Thyroid gland (tissue), 4 donors: ENCODE results near the gene CACNA1B. TPM values are rescaled to one million over a fixed set of nuclear protein-coding genes. Genes with fewer than 3 reads are reported as not detected.

ENCODE experiments used
- DNase-seq, 2 donors: peaks; one replicate each; pipeline ENCODE4 v3.0.0-alpha.2; 2019
- H3K27ac ChIP-seq, 3 donors: fragments of 200-600 bp; sonication (generic); 1 replicate in 2 of 3; 2 replicates in 1 of 3; pipeline ENCODE4 v1.5.1; 2016 to 2019; ENCODE audit warnings: mild to moderate bottlenecking in 1 of 3, moderate library complexity in 1 of 3
- H3K27me3 ChIP-seq: fragments of 200-600 bp; sonication (generic); one replicate; pipeline ENCODE4 v1.5.1; 2019
- H3K36me3 ChIP-seq, 2 donors: fragments of 200-600 bp; sonication (generic); one replicate each; pipeline ENCODE4 v1.5.1; 2016 to 2019
- H3K4me1 ChIP-seq, 2 donors: fragments of 200-600 bp; sonication (generic); one replicate each; pipeline ENCODE4 v1.5.1; 2017 to 2019
- H3K4me3 ChIP-seq, 3 donors: fragments of 200-600 bp; sonication (generic); replicated peaks in 1 of 3; 1 replicate in 2 of 3; 2 replicates in 1 of 3; pipeline ENCODE4 v1.5.1; 2016; ENCODE audit warnings: mild to moderate bottlenecking in 1 of 3
- H3K9me3 ChIP-seq: fragments of 200-600 bp; sonication (generic); one replicate; pipeline ENCODE4 v1.5.1; 2017
- POLR2A ChIP-seq, 2 donors: fragments of 450-650 bp; IDR thresholded peaks; one replicate each; pipeline ENCODE4 v1.6.1; 2017; ENCODE audit warnings: antibody characterized with exemption in 2 of 2, mild to moderate bottlenecking in 2 of 2, moderate library complexity in 1 of 2
- WGBS, 2 donors: methylation state at CpG; one replicate each; pipeline ENCODE4 v1.1.5; 2017; 5-methylcytosine and 5-hydroxymethylcytosine counted together
- intact Hi-C: fragments of 100-400 bp; cut with DNase I; formaldehyde crosslinking; loops from one replicate; pipeline ENCODE4 v1.15.1; 2023
- total RNA-seq, 4 donors: library from RNA; depleted of rRNA; stranded (reverse); fragments of >200 nt; gene quantifications; one replicate each; pipeline ENCODE4 v1.2.3, GENCODE V29; 2016
- TF ChIP-seq, protein P1 (sequence below), 6 experiments: fragments of 200-600 bp in 3 of 6; fragments of 450-650 bp in 3 of 6; sonication (generic) in 3 of 6; IDR thresholded peaks; one replicate each; pipeline ENCODE4 v1.5.1; 2016 to 2019; ENCODE audit warnings: antibody characterized with exemption in 6 of 6, mild to moderate bottlenecking in 2 of 6, inconsistent platforms in 1 of 6, moderate library complexity in 1 of 6

Gene CACNA1B
- total RNA-seq, 4 donors from 2014 or later, result 0.13 to 0.68 (median 0.35) TPM

DNA sequence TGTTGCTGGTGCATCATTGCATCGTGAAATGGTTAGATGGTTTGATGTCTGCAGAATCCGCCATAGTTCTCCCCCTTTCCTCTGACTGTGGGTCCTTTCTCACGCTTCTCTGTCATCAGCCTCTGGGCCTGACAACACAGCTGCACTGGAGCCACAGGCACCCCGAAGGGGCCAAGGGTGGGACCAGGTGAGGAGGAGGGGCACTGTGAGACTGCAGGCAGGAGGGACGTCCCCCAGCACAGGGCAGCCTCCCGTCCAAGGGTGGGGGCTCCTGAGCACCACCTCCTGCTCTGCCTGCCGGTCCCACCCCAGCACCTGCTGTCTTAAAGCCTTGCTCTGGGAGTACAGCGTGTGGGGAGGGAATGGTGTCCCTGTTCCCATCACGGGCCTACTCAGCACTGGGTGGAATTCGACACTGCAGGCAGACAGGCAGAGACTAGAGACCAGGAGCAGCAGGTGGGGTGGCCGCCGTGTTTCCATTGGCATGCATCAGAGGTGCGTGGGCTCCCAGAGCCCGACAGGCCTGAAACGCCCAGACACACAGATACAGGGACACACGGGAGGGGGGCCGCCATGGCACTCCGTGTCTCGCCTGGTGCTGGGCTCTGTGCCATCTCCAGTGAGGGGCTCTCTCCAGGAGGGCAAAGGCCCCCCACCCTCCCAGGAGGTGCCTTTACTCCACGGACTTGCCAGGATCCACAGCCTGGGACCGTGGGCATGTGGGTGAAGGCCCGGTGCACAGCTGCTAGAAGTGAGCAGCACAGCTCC, 15.0 kb downstream of the CACNA1B start:
- intact Hi-C loops, result no loop called here
- Histone ChIP-seq H3K4me1 (no peaks in the 10 kb centered on the region), H3K27me3 (no peaks in the 10 kb centered on the region), H3K9me3 (no peaks in the 10 kb centered on the region), H3K36me3 (no peaks in the 10 kb centered on the region), H3K27ac (no peak overlapping the region), H3K4me3 (no peak overlapping the region)
- no peak for DNase-seq
- no peak for TF ChIP-seq POLR2A (IDR thresholded peaks at IDR 0.05)
- TF ChIP-seq, protein P1, sequence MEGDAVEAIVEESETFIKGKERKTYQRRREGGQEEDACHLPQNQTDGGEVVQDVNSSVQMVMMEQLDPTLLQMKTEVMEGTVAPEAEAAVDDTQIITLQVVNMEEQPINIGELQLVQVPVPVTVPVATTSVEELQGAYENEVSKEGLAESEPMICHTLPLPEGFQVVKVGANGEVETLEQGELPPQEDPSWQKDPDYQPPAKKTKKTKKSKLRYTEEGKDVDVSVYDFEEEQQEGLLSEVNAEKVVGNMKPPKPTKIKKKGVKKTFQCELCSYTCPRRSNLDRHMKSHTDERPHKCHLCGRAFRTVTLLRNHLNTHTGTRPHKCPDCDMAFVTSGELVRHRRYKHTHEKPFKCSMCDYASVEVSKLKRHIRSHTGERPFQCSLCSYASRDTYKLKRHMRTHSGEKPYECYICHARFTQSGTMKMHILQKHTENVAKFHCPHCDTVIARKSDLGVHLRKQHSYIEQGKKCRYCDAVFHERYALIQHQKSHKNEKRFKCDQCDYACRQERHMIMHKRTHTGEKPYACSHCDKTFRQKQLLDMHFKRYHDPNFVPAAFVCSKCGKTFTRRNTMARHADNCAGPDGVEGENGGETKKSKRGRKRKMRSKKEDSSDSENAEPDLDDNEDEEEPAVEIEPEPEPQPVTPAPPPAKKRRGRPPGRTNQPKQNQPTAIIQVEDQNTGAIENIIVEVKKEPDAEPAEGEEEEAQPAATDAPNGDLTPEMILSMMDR (IDR thresholded peaks at IDR 0.05), result no peak
- WGBS, 2 donors, result 72 to 74% methylated on average over 16 to 18 of the region's 22 CpGs

DNA sequence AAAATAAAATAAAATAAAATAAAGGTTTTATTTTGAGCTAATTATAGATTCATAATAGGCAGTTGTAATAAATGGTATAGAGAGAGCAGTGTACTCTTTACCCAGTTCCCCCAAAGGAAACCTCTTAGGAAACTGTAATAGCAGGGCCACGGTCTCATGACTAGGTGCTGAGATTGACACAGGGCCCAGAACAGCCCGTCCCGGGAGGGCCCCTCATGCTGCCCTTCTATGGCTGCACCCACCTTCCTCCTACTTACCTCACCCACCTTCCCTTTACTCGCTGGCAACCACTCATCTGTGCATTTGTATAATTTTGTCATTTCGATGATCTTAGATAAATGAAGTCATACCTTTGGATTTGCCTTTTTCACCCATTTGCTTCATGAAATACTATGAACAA, 16.1 kb downstream of the CACNA1B start:
- TF ChIP-seq, protein P1 (IDR thresholded peaks at IDR 0.05), result no peak
- TF ChIP-seq POLR2A (IDR thresholded peaks at IDR 0.05), result no peak
- no peak for DNase-seq
- H3K27ac ChIP-seq, result no peak overlapping the region
- H3K4me3 ChIP-seq, result no peak overlapping the region
- H3K9me3 ChIP-seq, result no peaks in the 10 kb centered on the region
- intact Hi-C loops, result no loop called here
- 79 to 87% methylated on average over 5 of the region's 5 CpGs for WGBS, 2 donors
- no peaks in the 10 kb centered on the region for H3K4me1 ChIP-seq
- H3K27me3 ChIP-seq, result no peaks in the 10 kb centered on the region
- H3K36me3 ChIP-seq, result no peaks in the 10 kb centered on the region

DNA sequence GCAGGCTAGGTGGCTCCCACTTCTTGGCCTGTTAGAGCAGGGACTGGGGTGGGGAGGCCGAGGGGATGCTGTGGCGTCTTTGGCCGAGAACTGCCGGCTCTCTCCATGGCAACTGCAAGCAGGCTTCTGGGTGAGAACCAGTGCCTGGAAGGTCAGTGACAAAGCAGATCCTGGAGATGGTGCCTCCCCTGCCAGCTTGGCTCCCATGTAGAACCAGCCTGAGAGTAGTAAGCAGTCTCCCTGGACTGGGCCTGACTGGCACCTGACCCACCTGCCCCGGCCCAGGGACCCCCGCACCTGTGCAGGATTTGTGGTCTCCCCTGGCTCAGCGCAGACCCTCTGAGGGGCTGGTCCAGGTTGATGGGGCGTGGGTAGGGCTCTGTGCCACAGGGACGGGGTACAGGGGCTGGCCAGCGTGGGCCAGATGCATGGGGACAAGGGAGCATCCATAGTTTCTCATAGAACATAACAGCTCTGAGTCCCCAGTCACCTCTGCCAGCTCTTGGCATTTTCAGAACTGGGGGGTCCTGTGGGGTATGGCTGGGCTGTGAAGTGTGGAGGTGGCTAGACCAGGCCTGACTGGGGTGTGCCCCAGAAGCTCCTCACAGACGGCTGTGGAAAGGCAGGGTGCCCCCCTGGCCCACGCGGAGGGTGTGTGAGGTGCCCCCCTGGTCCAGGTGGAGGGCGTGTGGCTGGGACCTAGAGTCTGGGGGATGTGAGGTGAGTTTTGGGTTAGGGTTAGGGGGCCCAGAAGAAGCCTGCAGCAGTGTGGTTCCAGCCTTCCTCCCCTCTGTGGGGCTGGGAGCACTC, 22.2 kb downstream of the CACNA1B start:
- intact Hi-C loops, result no loop called here

DNA sequence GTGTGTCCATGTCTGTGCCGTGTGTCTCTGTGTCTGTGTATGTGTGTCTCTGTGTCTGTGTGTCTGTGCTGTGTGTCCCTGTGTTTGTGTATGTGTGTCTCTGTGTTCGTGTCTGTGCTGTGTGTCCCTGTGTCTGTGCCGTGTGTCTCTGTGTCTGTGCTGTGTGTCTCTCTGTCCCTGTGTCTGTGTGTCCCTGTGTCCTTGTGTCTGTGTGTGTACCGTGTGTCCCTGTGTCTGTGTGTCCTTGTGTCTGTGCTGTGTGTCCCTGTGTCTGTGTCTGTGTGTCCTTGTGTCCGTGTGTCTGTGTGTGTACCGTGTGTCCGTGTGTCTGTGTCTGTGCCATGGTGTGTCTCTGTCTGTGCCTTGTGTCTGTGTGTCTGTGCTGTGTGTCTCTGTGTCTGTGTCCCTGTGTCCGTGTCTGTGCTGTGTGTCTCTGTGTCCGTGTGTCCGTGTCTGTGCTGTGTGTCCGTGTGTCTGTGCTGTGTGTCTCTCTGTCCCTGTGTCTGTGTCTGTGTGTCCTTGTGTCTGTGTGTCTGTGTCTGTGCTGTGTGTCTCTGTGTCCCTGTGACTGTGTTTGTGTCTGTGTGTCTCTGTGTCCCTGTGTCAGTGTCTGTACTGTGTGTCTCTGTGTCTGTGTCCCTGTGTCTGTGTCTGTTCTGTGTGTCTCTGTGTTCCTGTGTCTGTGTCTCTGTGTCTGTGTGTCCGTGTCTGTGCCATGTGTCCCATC, 23.2 kb downstream of the CACNA1B start:
- intact Hi-C loops, result no loop called here

More for the DNA sequence above, 22.2 kb downstream of the CACNA1B start:
- Histone ChIP-seq H3K36me3 (no peaks in the 10 kb centered on the region), H3K4me3 (no peak overlapping the region), H3K27ac (no peak overlapping the region), H3K9me3 (no peaks in the 10 kb centered on the region), H3K4me1 (no peaks in the 10 kb centered on the region), H3K27me3 (no peaks in the 10 kb centered on the region)
- DNase-seq, result no peak
- no peak for TF ChIP-seq POLR2A (IDR thresholded peaks at IDR 0.05)
- TF ChIP-seq, protein P1 (IDR thresholded peaks at IDR 0.05), result no peak
- 88 to 90% methylated on average over 8 to 13 of the region's 14 CpGs for WGBS, 2 donors

More for the DNA sequence above, 23.2 kb downstream of the CACNA1B start:
- WGBS, 2 donors, result 89 to 91% methylated on average over 11 to 12 of the region's 12 CpGs
- no peak overlapping the region for H3K4me3 ChIP-seq
- H3K36me3 ChIP-seq, result no peaks in the 10 kb centered on the region
- H3K27me3 ChIP-seq, result no peaks in the 10 kb centered on the region
- DNase-seq, result no peak
- no peak overlapping the region for H3K27ac ChIP-seq
- TF ChIP-seq, protein P1 (IDR thresholded peaks at IDR 0.05), result no peak
- TF ChIP-seq POLR2A (IDR thresholded peaks at IDR 0.05), result no peak
- no peaks in the 10 kb centered on the region for H3K9me3 ChIP-seq
- no peaks in the 10 kb centered on the region for H3K4me1 ChIP-seq
